ENCODE measurements around the gene E2F6.

The E2F6 gene

DNA sequence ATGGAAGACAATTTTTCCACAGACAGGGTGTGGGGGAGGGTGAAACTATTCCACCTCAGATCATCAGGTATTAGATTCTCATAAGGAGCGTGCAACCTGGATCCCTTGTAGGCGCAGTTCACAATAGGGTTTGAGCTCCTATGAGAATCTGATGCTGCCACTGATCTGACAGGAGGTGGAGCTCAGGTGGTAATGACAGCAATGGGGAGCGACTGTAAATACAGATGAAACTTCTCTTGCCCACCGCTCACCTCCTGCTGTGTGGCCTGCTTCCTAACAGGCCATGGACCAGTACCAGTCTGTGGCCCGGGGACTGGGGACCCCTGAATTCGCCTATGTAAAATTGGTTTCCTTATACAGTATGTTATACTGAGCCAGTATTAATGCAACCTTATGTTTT lies 27.3 kb upstream of the E2F6 start:
- Histone ChIP-seq H3K4me1 (ENCODE audit: control insufficient read depth in 2 of 2, insufficient read depth in 2 of 2, low read length in 2 of 2) (no peaks in the 10 kb centered on the region), H3K36me3 (ENCODE audit: control insufficient read depth in 2 of 2, insufficient read depth in 2 of 2, low read length in 2 of 2) (no peaks in the 10 kb centered on the region), H3K27ac (ENCODE audit: low read depth in 2 of 2, low read length in 2 of 2) (no peak overlapping the region), H3K9ac (ENCODE audit: low read depth in 1 of 2, low read length in 2 of 2) (no peak overlapping the region), H3K9me3 (ENCODE audit: control insufficient read depth in 2 of 2, low read length in 2 of 2) (no peaks in the 10 kb centered on the region), H3K4me3 (ENCODE audit: low read length in 2 of 2) (no peak overlapping the region), H3K27me3 (ENCODE audit: control insufficient read depth in 2 of 2, insufficient read depth in 2 of 2, low read length in 2 of 2) (peaks cover 0 to 2% of the 10 kb centered on the region in 2 donors)

DNA sequence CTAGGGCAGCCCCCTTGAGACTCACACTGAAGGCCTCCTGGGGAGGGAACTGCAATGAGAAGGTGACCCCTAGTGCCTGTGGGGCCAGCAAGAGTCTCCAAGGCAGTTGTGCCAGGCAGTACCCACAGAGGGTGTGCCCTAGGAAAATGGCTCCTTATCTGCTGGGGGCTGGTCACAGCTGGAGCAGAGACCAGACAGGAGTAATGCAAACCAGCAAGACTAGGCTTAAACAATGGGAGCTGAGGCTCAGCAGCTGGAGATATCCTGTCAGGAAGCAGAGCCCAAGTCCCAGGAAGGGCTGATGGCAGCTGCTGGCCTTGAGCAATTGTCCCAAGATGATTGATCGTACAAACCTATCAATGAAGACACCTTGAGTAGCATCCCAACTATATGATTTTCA lies 26.8 kb upstream of the E2F6 start:
- Histone ChIP-seq H3K27me3 (ENCODE audit: control insufficient read depth in 2 of 2, insufficient read depth in 2 of 2, low read length in 2 of 2) (peaks cover 2 to 3% of the 10 kb centered on the region in 2 donors), H3K4me1 (ENCODE audit: control insufficient read depth in 2 of 2, insufficient read depth in 2 of 2, low read length in 2 of 2) (no peaks in the 10 kb centered on the region), H3K9me3 (ENCODE audit: control insufficient read depth in 2 of 2, low read length in 2 of 2) (no peaks in the 10 kb centered on the region), H3K27ac (ENCODE audit: low read depth in 2 of 2, low read length in 2 of 2) (no peak overlapping the region), H3K36me3 (ENCODE audit: control insufficient read depth in 2 of 2, insufficient read depth in 2 of 2, low read length in 2 of 2) (no peaks in the 10 kb centered on the region), H3K4me3 (ENCODE audit: low read length in 2 of 2) (no peak overlapping the region), H3K9ac (ENCODE audit: low read depth in 1 of 2, low read length in 2 of 2) (no peak overlapping the region)

DNA sequence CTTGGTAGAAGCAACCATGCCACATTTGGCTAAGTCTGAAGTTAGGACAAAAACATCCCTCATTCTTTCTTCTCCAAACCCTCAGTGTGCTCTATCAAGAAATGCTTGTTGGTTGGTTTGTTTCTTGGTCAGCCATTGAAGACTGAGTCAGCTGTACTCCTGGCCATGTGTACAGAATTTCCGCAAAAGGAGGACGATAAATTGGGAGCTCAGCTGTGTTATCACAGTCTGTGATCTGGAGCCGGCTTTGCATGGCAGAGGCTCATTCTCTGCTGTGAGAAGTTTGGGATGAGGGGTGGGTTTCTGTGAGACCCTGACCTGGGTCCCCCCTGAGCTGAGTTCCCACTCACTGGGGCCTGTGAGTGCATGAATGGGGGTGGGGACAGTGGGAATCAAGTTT lies 26.3 kb upstream of the E2F6 start:
- H3K4me3 ChIP-seq (ENCODE audit: low read length in 2 of 2): no peak overlapping the region
- H3K27me3 ChIP-seq (ENCODE audit: control insufficient read depth in 2 of 2, insufficient read depth in 2 of 2, low read length in 2 of 2): peaks cover 2 to 5% of the 10 kb centered on the region in 2 donors
- H3K9me3 ChIP-seq (ENCODE audit: control insufficient read depth in 2 of 2, low read length in 2 of 2): no peaks in the 10 kb centered on the region
- no peak overlapping the region for H3K9ac ChIP-seq (ENCODE audit: low read depth in 1 of 2, low read length in 2 of 2)
- H3K36me3 ChIP-seq (ENCODE audit: control insufficient read depth in 2 of 2, insufficient read depth in 2 of 2, low read length in 2 of 2): no peaks in the 10 kb centered on the region
- no peak overlapping the region for H3K27ac ChIP-seq (ENCODE audit: low read depth in 2 of 2, low read length in 2 of 2)
- H3K4me1 ChIP-seq (ENCODE audit: control insufficient read depth in 2 of 2, insufficient read depth in 2 of 2, low read length in 2 of 2): no peaks in the 10 kb centered on the region

DNA sequence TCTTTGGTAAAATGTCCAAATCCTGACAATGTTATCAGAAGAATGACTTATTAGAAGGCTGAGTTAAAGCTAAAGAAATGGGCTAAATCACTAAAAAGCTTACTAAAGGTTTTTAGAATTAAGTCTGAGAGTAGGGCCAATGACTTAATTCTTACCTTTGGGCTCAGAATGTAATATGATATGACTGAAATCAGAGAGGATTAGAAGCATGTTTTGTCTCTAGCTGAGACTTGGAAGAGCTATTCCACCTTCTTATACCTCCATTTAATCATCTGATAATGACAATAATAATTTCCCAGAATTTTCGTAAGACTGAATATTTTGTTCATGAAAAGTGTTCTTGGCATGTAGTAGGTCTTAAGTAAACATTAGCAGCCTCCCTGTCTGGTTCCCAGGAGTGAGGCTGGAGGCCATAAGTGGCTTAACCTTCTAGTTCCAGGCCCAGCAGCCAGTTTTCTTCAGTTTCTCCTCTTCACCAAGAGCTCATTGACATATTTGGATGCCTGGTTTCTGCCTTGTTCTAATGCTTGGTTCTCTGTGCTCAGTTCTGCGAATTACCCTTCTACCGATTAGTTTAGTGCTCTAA lies 25.5 kb upstream of the E2F6 start:
- Histone ChIP-seq H3K4me1 (ENCODE audit: control insufficient read depth in 2 of 2, insufficient read depth in 2 of 2, low read length in 2 of 2) (no peaks in the 10 kb centered on the region), H3K4me3 (ENCODE audit: low read length in 2 of 2) (no peak overlapping the region), H3K36me3 (ENCODE audit: control insufficient read depth in 2 of 2, insufficient read depth in 2 of 2, low read length in 2 of 2) (no peaks in the 10 kb centered on the region), H3K27me3 (ENCODE audit: control insufficient read depth in 2 of 2, insufficient read depth in 2 of 2, low read length in 2 of 2) (peaks cover 2 to 5% of the 10 kb centered on the region in 2 donors), H3K9ac (ENCODE audit: low read depth in 1 of 2, low read length in 2 of 2) (no peak overlapping the region), H3K9me3 (ENCODE audit: control insufficient read depth in 2 of 2, low read length in 2 of 2) (no peaks in the 10 kb centered on the region), H3K27ac (ENCODE audit: low read depth in 2 of 2, low read length in 2 of 2) (no peak overlapping the region)

DNA sequence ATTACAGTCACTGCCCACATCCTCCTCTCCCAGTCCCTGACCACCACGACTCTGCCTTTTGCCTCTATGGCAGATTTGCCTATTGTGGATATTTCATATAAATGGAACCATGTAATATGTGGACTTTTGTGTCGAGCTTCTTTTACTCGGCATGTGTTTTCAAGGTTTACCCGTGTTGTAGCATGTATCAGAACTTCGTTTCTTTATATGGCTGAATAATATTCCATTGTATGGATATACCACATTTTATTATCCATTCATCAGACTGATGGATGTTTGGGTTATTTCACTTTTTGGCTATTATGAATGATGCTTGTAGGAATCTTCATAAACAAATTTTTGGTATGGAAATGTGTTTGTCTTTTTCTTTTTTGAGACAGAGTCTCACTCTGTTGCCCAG lies 24.2 kb upstream of the E2F6 start:
- Histone ChIP-seq H3K36me3 (ENCODE audit: control insufficient read depth in 2 of 2, insufficient read depth in 2 of 2, low read length in 2 of 2) (no peaks in the 10 kb centered on the region), H3K9me3 (ENCODE audit: control insufficient read depth in 2 of 2, low read length in 2 of 2) (no peaks in the 10 kb centered on the region), H3K9ac (ENCODE audit: low read depth in 1 of 2, low read length in 2 of 2) (no peak overlapping the region), H3K4me1 (ENCODE audit: control insufficient read depth in 2 of 2, insufficient read depth in 2 of 2, low read length in 2 of 2) (no peaks in the 10 kb centered on the region), H3K27me3 (ENCODE audit: control insufficient read depth in 2 of 2, insufficient read depth in 2 of 2, low read length in 2 of 2) (peaks cover 2 to 9% of the 10 kb centered on the region in 2 donors), H3K4me3 (ENCODE audit: low read length in 2 of 2) (no peak overlapping the region), H3K27ac (ENCODE audit: low read depth in 2 of 2, low read length in 2 of 2) (no peak overlapping the region)

DNA sequence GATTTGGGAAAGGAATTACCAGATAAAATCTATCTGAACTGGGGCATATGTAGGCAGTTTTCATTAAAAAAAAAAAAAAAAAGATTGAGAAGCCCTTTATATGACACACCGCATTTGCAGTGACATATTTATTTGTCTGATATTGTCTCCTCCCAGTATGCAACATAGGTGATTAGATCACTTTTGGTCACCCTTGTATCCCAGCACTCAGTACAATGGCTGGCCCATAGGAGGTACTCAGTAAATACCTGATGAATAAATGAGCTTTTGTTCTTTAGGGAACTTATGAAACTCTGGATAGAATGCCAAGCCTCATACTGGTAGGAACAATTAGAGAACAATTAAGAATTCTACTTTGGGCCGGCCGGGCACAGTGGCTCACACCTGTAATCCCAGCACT lies 22.8 kb upstream of the E2F6 start:
- Histone ChIP-seq H3K27me3 (ENCODE audit: control insufficient read depth in 2 of 2, insufficient read depth in 2 of 2, low read length in 2 of 2) (peaks cover 0 to 16% of the 10 kb centered on the region in 2 donors), H3K4me3 (ENCODE audit: low read length in 2 of 2) (no peak overlapping the region), H3K9me3 (ENCODE audit: control insufficient read depth in 2 of 2, low read length in 2 of 2) (no peaks in the 10 kb centered on the region), H3K4me1 (ENCODE audit: control insufficient read depth in 2 of 2, insufficient read depth in 2 of 2, low read length in 2 of 2) (peaks cover 2% of the 10 kb centered on the region in 2 donors), H3K36me3 (ENCODE audit: control insufficient read depth in 2 of 2, insufficient read depth in 2 of 2, low read length in 2 of 2) (no peaks in the 10 kb centered on the region), H3K9ac (ENCODE audit: low read depth in 1 of 2, low read length in 2 of 2) (no peak overlapping the region), H3K27ac (ENCODE audit: low read depth in 2 of 2, low read length in 2 of 2) (no peak overlapping the region)

DNA sequence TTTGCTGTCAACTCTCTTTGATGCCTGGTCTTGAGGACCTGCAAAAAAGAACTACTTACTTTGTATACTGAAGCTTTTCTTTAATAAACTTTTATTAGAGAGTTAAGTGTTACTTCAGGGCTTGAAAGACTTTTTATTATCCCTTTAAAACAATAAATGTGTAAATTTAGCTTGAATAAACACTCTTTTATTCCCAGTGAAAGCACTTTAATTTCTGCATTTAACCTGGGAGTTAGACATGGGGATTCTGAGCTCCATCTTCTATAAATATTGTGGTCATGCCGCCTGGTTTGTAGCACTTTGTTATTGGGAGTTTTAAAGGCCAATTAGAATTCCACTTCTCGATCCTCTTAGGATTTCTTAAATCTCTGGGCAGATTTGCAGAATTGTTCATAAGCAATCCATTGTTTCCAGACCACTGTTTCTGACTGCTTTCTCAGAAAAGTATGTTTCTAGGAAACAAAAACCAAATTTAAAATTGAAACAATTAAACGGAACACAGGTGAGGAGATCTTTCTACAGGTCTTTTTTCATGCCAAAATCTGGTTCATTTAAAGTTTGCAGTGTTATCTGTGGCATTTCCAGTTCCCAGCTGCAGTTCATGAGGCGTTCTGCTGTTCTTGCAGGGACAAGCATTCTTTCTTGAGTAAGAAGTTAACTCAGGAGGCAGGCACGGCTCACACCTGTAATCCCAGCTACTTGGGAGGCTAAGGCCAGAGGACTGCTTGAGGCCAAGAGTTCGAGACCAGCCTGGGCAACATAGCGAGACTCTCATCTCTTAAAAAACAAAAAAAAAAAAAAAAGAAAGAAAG lies 18.1 kb upstream of the E2F6 start:
- no peak overlapping the region for H3K9ac ChIP-seq (ENCODE audit: low read depth in 1 of 2, low read length in 2 of 2)
- no peaks in the 10 kb centered on the region for H3K36me3 ChIP-seq (ENCODE audit: control insufficient read depth in 2 of 2, insufficient read depth in 2 of 2, low read length in 2 of 2)
- no peaks in the 10 kb centered on the region for H3K9me3 ChIP-seq (ENCODE audit: control insufficient read depth in 2 of 2, low read length in 2 of 2)
- H3K4me1 ChIP-seq (ENCODE audit: control insufficient read depth in 2 of 2, insufficient read depth in 2 of 2, low read length in 2 of 2): peaks cover 3 to 8% of the 10 kb centered on the region in 2 donors
- H3K4me3 ChIP-seq (ENCODE audit: low read length in 2 of 2): no peak overlapping the region
- H3K27me3 ChIP-seq (ENCODE audit: control insufficient read depth in 2 of 2, insufficient read depth in 2 of 2, low read length in 2 of 2): peaks cover 5 to 25% of the 10 kb centered on the region in 2 donors
- H3K27ac ChIP-seq (ENCODE audit: low read depth in 2 of 2, low read length in 2 of 2): no peak overlapping the region

DNA sequence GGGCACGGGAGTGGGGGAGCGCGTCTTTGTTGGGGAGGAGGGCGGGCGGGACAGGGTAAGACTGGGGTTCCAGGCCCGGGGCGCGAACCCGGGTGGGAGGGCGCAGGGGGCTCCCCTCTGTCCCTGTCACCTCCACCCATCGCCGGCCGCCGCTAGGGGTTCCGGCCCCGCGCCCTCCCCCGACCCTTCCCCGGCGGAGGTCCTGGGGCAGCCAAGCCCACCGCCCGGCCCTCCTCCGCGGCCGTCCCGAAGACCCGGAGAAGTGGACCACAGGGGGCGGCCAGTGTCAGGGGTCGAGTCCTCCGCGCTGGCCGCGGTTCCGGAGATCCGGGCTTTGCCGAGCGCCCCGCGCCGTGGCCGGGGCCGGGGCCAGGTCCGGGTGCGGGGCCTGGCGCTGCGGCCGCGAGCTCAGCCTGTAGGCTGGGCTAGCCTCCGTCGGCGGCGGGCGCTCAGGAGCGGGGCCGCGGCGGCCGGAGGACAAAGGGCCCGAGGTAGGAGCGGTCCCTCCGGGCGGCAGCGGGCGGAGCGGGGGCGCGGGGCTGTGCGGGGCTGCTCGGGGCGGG lies 16.6 kb upstream of the E2F6 start:
- no peaks in the 10 kb centered on the region for H3K36me3 ChIP-seq (ENCODE audit: control insufficient read depth in 2 of 2, insufficient read depth in 2 of 2, low read length in 2 of 2)
- no peak overlapping the region for H3K9ac ChIP-seq (ENCODE audit: low read depth in 1 of 2, low read length in 2 of 2)
- no peaks in the 10 kb centered on the region for H3K9me3 ChIP-seq (ENCODE audit: control insufficient read depth in 2 of 2, low read length in 2 of 2)
- H3K27me3 ChIP-seq (ENCODE audit: control insufficient read depth in 2 of 2, insufficient read depth in 2 of 2, low read length in 2 of 2): peaks cover 5 to 20% of the 10 kb centered on the region in 2 donors
- peaks cover 3 to 8% of the 10 kb centered on the region in 2 donors for H3K4me1 ChIP-seq (ENCODE audit: control insufficient read depth in 2 of 2, insufficient read depth in 2 of 2, low read length in 2 of 2)
- H3K27ac ChIP-seq (ENCODE audit: low read depth in 2 of 2, low read length in 2 of 2): no peak overlapping the region
- H3K4me3 ChIP-seq (ENCODE audit: low read length in 2 of 2): peak overlapping the region in 1 of 2 donors; percentile 56

DNA sequence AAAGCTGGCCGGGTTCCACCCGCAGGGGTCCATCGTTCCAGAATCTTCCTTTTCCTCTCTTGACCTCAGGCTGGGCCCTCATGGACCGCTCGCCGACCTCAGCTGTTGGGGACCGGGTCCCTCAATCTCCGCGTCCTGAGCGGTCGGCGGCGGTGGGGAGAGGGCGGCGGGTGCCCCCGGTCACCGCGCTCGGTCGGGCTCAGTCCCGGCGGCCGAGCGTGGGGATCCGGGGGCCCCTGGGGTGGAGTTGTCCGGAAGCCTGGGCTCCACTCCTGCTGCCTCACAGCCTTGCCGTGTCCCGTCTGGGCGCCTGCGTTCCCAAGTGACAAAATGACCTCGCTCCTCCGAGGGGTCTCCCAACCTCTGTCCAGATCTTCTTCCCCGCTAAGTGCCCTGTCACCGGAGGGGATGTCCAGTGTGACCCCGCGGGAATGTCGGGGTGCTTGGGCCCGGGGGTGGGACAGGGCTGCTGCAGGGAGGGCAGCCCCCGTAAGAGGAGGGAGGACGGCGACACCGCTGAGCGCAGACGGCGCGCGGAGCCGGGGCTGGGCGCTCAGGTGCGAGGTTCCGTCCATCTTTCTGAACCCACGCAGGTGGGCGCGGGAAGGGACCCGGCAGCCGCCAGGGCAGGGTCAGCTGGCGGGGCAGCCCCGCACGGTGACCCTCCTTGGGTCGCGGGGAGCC lies 16.0 kb upstream of the E2F6 start:
- Histone ChIP-seq H3K9me3 (ENCODE audit: control insufficient read depth in 2 of 2, low read length in 2 of 2) (no peaks in the 10 kb centered on the region), H3K27ac (ENCODE audit: low read depth in 2 of 2, low read length in 2 of 2) (no peak overlapping the region), H3K4me3 (ENCODE audit: low read length in 2 of 2) (no peak overlapping the region), H3K27me3 (ENCODE audit: control insufficient read depth in 2 of 2, insufficient read depth in 2 of 2, low read length in 2 of 2) (peaks cover 5 to 20% of the 10 kb centered on the region in 2 donors), H3K4me1 (ENCODE audit: control insufficient read depth in 2 of 2, insufficient read depth in 2 of 2, low read length in 2 of 2) (peaks cover 3 to 8% of the 10 kb centered on the region in 2 donors), H3K9ac (ENCODE audit: low read depth in 1 of 2, low read length in 2 of 2) (no peak overlapping the region), H3K36me3 (ENCODE audit: control insufficient read depth in 2 of 2, insufficient read depth in 2 of 2, low read length in 2 of 2) (no peaks in the 10 kb centered on the region)

DNA sequence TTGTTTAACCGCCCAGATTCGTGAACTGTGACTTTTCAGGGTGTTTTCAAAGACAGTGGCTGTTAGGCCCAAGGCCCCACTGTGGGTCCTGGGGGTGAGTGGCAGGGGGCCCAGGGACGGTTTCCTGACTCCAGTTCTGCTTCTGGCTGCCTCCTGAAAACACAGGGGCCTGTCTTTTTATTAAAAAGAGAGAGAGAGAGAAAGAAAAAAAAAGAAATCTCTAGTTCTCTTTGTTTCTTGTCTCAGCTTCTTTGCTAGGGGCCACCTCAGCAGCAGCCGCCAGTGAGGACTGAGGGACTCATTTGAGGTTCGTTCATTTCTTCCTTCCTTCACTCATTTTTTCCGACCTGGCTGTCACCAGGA lies 15.4 kb upstream of the E2F6 start:
- Histone ChIP-seq H3K9ac (ENCODE audit: low read depth in 1 of 2, low read length in 2 of 2) (no peak overlapping the region), H3K4me3 (ENCODE audit: low read length in 2 of 2) (no peak overlapping the region), H3K4me1 (ENCODE audit: control insufficient read depth in 2 of 2, insufficient read depth in 2 of 2, low read length in 2 of 2) (peaks cover 3 to 8% of the 10 kb centered on the region in 2 donors), H3K36me3 (ENCODE audit: control insufficient read depth in 2 of 2, insufficient read depth in 2 of 2, low read length in 2 of 2) (no peaks in the 10 kb centered on the region), H3K27ac (ENCODE audit: low read depth in 2 of 2, low read length in 2 of 2) (no peak overlapping the region), H3K27me3 (ENCODE audit: control insufficient read depth in 2 of 2, insufficient read depth in 2 of 2, low read length in 2 of 2) (peaks cover 5 to 20% of the 10 kb centered on the region in 2 donors), H3K9me3 (ENCODE audit: control insufficient read depth in 2 of 2, low read length in 2 of 2) (no peaks in the 10 kb centered on the region)

Measured in mucosa of rectum (tissue), 2 donors.